SK-N-SH treated with all-trans-retinoic acid at 6 μM for 48 hours (cell line): ENCODE data around the gene TNFRSF25.

ENCODE experiments used
- ATAC-seq: fragments of 200-7000 bp; cut with Tn5 transposase; 3 replicates; pipeline ENCODE4 v1.9.1; 2020; ENCODE audit warnings: mild to moderate bottlenecking, moderate library complexity
- ARNTL ChIP-seq: fragments of 450-650 bp; formaldehyde crosslinking; IDR thresholded peaks from 2 replicates; pipeline ENCODE4 v1.5.0; 2020; ENCODE audit warnings: low read depth, mild to moderate bottlenecking, moderate library complexity, borderline replicate concordance
- BACH2 ChIP-seq: fragments of 250-450 bp; sonication (Bioruptor Pico); IDR thresholded peaks from 2 replicates; pipeline ENCODE4 v1.9.0; 2021; ENCODE audit warnings: mild to moderate bottlenecking, borderline replicate concordance
- CREB5 ChIP-seq: fragments of 250-450 bp; sonication (Bioruptor Pico); IDR thresholded peaks from 2 replicates; pipeline ENCODE4 v1.5.1; 2020; ENCODE audit warnings: low read depth, mild to moderate bottlenecking, moderate library complexity
- CSDC2 ChIP-seq: fragments of 250-450 bp; sonication (Bioruptor Pico); IDR thresholded peaks from 2 replicates; pipeline ENCODE4 v1.5.0; 2020; ENCODE audit warnings: mild to moderate bottlenecking, moderate library complexity
- ESRRG ChIP-seq: fragments of 250-450 bp; sonication (Bioruptor Pico); IDR thresholded peaks from 2 replicates; pipeline ENCODE4 v1.6.1; 2021; ENCODE audit warnings: mild to moderate bottlenecking
- GLIS3 ChIP-seq: fragments of 250-450 bp; sonication (Bioruptor Pico); IDR thresholded peaks from 2 replicates; pipeline ENCODE4 v1.5.0; 2020; ENCODE audit warnings: mild to moderate bottlenecking, moderate library complexity
- ISL1 ChIP-seq: fragments of 250-450 bp; sonication (Bioruptor Pico); IDR thresholded peaks from 2 replicates; pipeline ENCODE4 v2.1.2; 2022; ENCODE audit warnings: mild to moderate bottlenecking, moderate library complexity
- OSR1 ChIP-seq: fragments of 250-450 bp; sonication (Bioruptor Pico); IDR thresholded peaks from 2 replicates; pipeline ENCODE4 v1.8.0; 2022; ENCODE audit warnings: moderate library complexity, mild to moderate bottlenecking, inconsistent platforms
- POU6F1 ChIP-seq: fragments of 250-450 bp; sonication (Bioruptor Pico); IDR thresholded peaks from 2 replicates; pipeline ENCODE4 v1.8.0; 2021; ENCODE audit warnings: low read depth, mild to moderate bottlenecking, moderate library complexity, borderline replicate concordance
- RARB ChIP-seq: fragments of 250-450 bp; sonication (Bioruptor Pico); IDR thresholded peaks from 2 replicates; pipeline ENCODE4 v1.8.0; 2021; ENCODE audit warnings: mild to moderate bottlenecking, moderate library complexity
- SNAI2 ChIP-seq: fragments of 250-450 bp; sonication (Bioruptor Pico); IDR thresholded peaks from 2 replicates; pipeline ENCODE4 v1.5.0; 2020; ENCODE audit warnings: mild to moderate bottlenecking, moderate library complexity
- TCF4 ChIP-seq: fragments of 250-450 bp; sonication (Bioruptor Pico); IDR thresholded peaks from 2 replicates; pipeline ENCODE4 v1.8.0; 2021; ENCODE audit warnings: mild to moderate bottlenecking, moderate library complexity, borderline replicate concordance
- TOX ChIP-seq: fragments of 250-450 bp; sonication (Bioruptor Pico); IDR thresholded peaks from 2 replicates; pipeline ENCODE4 v1.8.0; 2021; ENCODE audit warnings: mild to moderate bottlenecking, moderate library complexity, borderline replicate concordance
- TSHZ2 ChIP-seq: fragments of 250-450 bp; sonication (Bioruptor Pico); IDR thresholded peaks from 2 replicates; pipeline ENCODE4 v1.5.0; 2020; ENCODE audit warnings: mild to moderate bottlenecking, moderate library complexity
- ZC3H10 ChIP-seq: fragments of 250-450 bp; sonication (Bioruptor Pico); IDR thresholded peaks from 2 replicates; pipeline ENCODE4 v1.5.1; 2021; ENCODE audit warnings: mild to moderate bottlenecking, moderate library complexity
- ZFP3 ChIP-seq: fragments of 250-450 bp; sonication (Bioruptor Pico); IDR thresholded peaks from 2 replicates; pipeline ENCODE4 v1.5.0; 2020; ENCODE audit warnings: mild to moderate bottlenecking, moderate library complexity
- ZNF565 ChIP-seq: fragments of 450-650 bp; formaldehyde crosslinking; conservative IDR thresholded peaks from 2 replicates; pipeline ENCODE4 v1.5.0; 2020; ENCODE audit warnings: low read depth, mild to moderate bottlenecking, moderate library complexity
- ZNF70 ChIP-seq: fragments of 450-650 bp; formaldehyde crosslinking; IDR thresholded peaks from 2 replicates; pipeline ENCODE4 v1.5.0; 2020; ENCODE audit warnings: mild to moderate bottlenecking, moderate library complexity
- ZNF8 ChIP-seq: fragments of 450-650 bp; formaldehyde crosslinking; IDR thresholded peaks from 2 replicates; pipeline ENCODE4 v1.5.0; 2020; ENCODE audit warnings: mild to moderate bottlenecking, moderate library complexity

TNFRSF25 gene

GRCh38 chr1:6509919-6510291 lies 43.9 kb upstream of the TNFRSF25 start:
- no peak; the same call in 2 of the 3 replicates for ATAC-seq
- TF ChIP-seq SNAI2 (no peak), ZNF565 (CRISPR knock-in tag) (no peak), CSDC2 (CRISPR knock-in tag) (no peak)

GRCh38 chr1:6509220-6509918 lies 43.4 kb upstream of the TNFRSF25 start:
- ATAC-seq: no peak
- TF ChIP-seq SNAI2 (no peak), ZNF70 (CRISPR knock-in tag) (no peak), POU6F1 (no peak), ZNF8 (CRISPR knock-in tag) (no peak), ISL1 (CRISPR knock-in tag) (no peak), GLIS3 (no peak), ZC3H10 (CRISPR knock-in tag) (no peak)

- TF ChIP-seq ZNF8 (CRISPR knock-in tag) (no peak), TOX (CRISPR knock-in tag) (no peak), ZNF70 (CRISPR knock-in tag) (no peak), TCF4 (CRISPR knock-in tag) (no peak), ISL1 (CRISPR knock-in tag) (no peak), ZFP3 (no peak), ESRRG (CRISPR knock-in tag) (no peak), TSHZ2 (CRISPR knock-in tag) (no peak), ARNTL (no peak), BACH2 (CRISPR knock-in tag) (no peak), SNAI2 (no peak), RARB (CRISPR knock-in tag) (no peak), POU6F1 (no peak), GLIS3 (no peak)
- TF ChIP-seq, all 23 proteins: peak for 0
- ATAC-seq: no peak; the same call in 2 of the 3 replicates
Observed at GRCh38 chr1:6508816-6509189, 42.8 kb upstream of the TNFRSF25 start.

GRCh38 chr1:6508154-6508815 lies 42.3 kb upstream of the TNFRSF25 start:
- ATAC-seq: no peak; the same call in 2 of the 3 replicates
- TF ChIP-seq CREB5 (CRISPR knock-in tag) (no peak), ZNF70 (CRISPR knock-in tag) (no peak), OSR1 (CRISPR knock-in tag) (no peak)

GRCh38 chr1:6507461-6507911 lies 41.5 kb upstream of the TNFRSF25 start:
- peak; percentile 53 for ATAC-seq
- TF ChIP-seq ZNF565 (CRISPR knock-in tag) (no peak), ISL1 (CRISPR knock-in tag) (no peak), TCF4 (CRISPR knock-in tag) (0 out of 2 replicates have a peak, but pooled peaks have one; percentile 68)
